NT2/D1 (cell line): ENCODE data around the gene NTN1.

ENCODE experiments used
- SUZ12 ChIP-seq: IDR thresholded peaks from 2 replicates; pipeline ENCODE4 v1.6.1; 2011; ENCODE audit not compliant: insufficient read length, insufficient read depth; ENCODE audit errors: extremely low read depth
- YY1 ChIP-seq: IDR thresholded peaks from 2 replicates; pipeline ENCODE4 v1.6.1; 2011; ENCODE audit not compliant: insufficient read length, insufficient read depth
- ZNF274 ChIP-seq: IDR thresholded peaks from 2 replicates; pipeline ENCODE4 v1.6.1; 2011; ENCODE audit warnings: mild to moderate bottlenecking, low read depth, low read length

DNA sequence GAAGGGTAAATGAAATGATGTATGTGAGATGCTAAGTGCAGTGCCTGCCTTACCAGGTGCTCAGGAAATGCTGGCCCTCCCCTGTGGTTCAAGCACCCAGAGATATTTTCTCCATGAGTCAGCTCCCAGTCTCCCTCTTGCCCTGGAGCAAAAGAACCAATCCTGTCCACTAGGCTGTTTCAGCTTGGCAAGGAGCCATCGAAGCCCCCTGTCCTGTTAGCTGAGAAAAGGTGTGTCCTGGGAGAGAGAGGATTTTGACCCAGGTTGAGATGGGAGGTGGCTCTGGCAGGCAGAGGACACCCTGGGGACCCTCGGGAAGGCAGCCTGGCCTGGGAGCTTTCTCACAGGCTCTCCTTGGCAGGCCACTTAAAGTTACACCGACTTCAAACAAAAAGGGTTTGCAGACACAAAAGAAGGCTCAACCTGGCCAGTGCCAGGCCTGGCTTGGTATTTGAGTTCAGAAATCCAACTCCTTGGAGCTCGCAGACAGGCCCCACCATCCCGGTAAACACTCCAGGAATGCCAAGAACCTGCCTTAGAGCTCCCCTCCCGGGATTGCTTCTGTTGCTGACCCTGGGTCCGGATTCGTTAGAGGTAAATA is 29.6 kb downstream of the NTN1 start:
- TF ChIP-seq YY1 (no peak), SUZ12 (no peak), ZNF274 (no peak)
